Breast epithelium (tissue), 4 donors: ENCODE results near the gene BMP7. TPM values are rescaled to one million over a fixed set of nuclear protein-coding genes. Genes with fewer than 3 reads are reported as not detected.

Experiments used
- DNase-seq, 2 donors: peaks; one replicate each; pipeline ENCODE4 v3.0.0-alpha.2; 2019; ENCODE audit warnings: low spot score in 2 of 2
- H3K27ac ChIP-seq, 2 donors: fragments of 200-600 bp; sonication (generic) in 1 of 2; one replicate each; pipeline ENCODE4 v1.5.1; 2016 to 2019; ENCODE audit warnings: mild to moderate bottlenecking in 1 of 2
- H3K27me3 ChIP-seq, 2 donors: fragments of 200-600 bp; sonication (generic) in 1 of 2; one replicate each; pipeline versions ENCODE4 v1.5.1 to v1.6.0; 2017 to 2019; ENCODE audit warnings: control low read depth in 1 of 2, mild to moderate bottlenecking in 1 of 2
- H3K36me3 ChIP-seq: fragments of 200-600 bp; one replicate; pipeline ENCODE4 v1.5.1; 2019
- H3K4me1 ChIP-seq, 2 donors: fragments of 200-600 bp; sonication (generic); one replicate each; pipeline ENCODE4 v1.5.1; 2016 to 2019; ENCODE audit warnings: control low read depth in 1 of 2
- H3K4me3 ChIP-seq, 3 donors: fragments of 200-600 bp; sonication (generic); 1 replicate in 2 of 3; 2 replicates in 1 of 3; pipeline ENCODE4 v1.5.1; 2016 to 2019; ENCODE audit warnings: mild to moderate bottlenecking in 3 of 3, moderate library complexity in 2 of 3
- H3K9me3 ChIP-seq, 2 donors: fragments of 200-600 bp; sonication (generic) in 1 of 2; one replicate each; pipeline ENCODE4 v1.5.1; 2016 to 2019; ENCODE audit warnings: control low read depth in 1 of 2
- POLR2A ChIP-seq: fragments of 450-650 bp; IDR thresholded peaks from one replicate; pipeline ENCODE4 v1.6.1; 2016; ENCODE audit warnings: antibody characterized with exemption, mild to moderate bottlenecking, moderate library complexity
- POLR2AphosphoS5 ChIP-seq, 3 donors: sonication (generic); formaldehyde crosslinking; IDR thresholded peaks; one replicate each; pipeline ENCODE4 v1.6.1; 2017; ENCODE audit warnings: antibody characterized with exemption in 3 of 3
- intact Hi-C: fragments of 100-400 bp; cut with DNase I; formaldehyde crosslinking; loops from one replicate; pipeline ENCODE4 v1.15.1; 2023; ENCODE audit warnings: low total_unique reads
- total RNA-seq, 3 donors: library from RNA; depleted of rRNA; stranded (reverse); fragments of >200 nt; gene quantifications; one replicate each; pipeline ENCODE4 v1.1.0, GENCODE V29; 2016
- TF ChIP-seq, protein P1 (sequence below), 3 donors: fragments of 450-650 bp; IDR thresholded peaks; one replicate each; pipeline ENCODE4 v1.5.1; 2016 to 2017; ENCODE audit warnings: antibody characterized with exemption in 3 of 3, mild to moderate bottlenecking in 3 of 3, moderate library complexity in 3 of 3

Gene BMP7
- total RNA-seq, 3 donors from 2014 or later = 1.6 to 3.8 (median 1.8) TPM

GRCh38 chr20:57186192-57186591, 80.2 kb downstream of the BMP7 start:
- Histone ChIP-seq H3K4me1 (no peaks in the 10 kb centered on the region), H3K4me3 (no peak overlapping the region), H3K27me3 (no peaks in the 10 kb centered on the region), H3K36me3 (no peaks in the 10 kb centered on the region), H3K27ac (no peak overlapping the region), H3K9me3 (no peaks in the 10 kb centered on the region)
- TF ChIP-seq, protein P1, sequence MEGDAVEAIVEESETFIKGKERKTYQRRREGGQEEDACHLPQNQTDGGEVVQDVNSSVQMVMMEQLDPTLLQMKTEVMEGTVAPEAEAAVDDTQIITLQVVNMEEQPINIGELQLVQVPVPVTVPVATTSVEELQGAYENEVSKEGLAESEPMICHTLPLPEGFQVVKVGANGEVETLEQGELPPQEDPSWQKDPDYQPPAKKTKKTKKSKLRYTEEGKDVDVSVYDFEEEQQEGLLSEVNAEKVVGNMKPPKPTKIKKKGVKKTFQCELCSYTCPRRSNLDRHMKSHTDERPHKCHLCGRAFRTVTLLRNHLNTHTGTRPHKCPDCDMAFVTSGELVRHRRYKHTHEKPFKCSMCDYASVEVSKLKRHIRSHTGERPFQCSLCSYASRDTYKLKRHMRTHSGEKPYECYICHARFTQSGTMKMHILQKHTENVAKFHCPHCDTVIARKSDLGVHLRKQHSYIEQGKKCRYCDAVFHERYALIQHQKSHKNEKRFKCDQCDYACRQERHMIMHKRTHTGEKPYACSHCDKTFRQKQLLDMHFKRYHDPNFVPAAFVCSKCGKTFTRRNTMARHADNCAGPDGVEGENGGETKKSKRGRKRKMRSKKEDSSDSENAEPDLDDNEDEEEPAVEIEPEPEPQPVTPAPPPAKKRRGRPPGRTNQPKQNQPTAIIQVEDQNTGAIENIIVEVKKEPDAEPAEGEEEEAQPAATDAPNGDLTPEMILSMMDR (IDR thresholded peaks at IDR 0.05) = no peak
- no peak for TF ChIP-seq POLR2A
- no peak for TF ChIP-seq POLR2AphosphoS5 (IDR thresholded peaks at IDR 0.05)
- DNase-seq = no peak
- intact Hi-C loops = no loop called here

DNA sequence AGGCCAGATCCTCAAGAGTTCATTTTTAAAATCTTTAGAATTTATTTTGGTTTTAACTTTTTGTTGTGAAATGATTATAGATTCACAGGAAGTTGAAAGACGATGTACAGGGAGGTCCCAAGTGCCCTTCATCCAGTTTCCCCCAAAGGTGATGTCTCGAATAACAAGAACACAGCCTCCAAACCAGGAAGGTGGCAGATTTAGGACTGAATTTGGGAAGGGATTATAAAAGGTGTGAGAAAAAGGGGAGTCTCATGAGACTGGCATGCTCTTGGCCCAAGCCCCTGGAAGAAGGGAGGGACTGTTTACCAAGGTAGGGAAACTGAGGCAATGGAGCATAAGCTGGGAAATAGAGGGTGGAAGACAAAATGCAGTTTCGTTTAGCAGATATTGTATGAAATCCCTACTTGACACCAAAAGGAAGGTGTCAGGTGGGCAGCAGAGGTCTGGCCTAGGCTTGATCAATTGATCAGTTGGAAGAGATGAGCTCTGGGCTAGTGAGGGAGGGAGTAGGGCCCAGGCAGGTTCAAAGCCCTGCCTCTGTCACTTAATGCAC, 81.2 kb downstream of the BMP7 start:
- TF ChIP-seq, protein P1 (IDR thresholded peaks at IDR 0.05) = no peak
- TF ChIP-seq POLR2A (no peak), POLR2AphosphoS5 (IDR thresholded peaks at IDR 0.05) (no peak)
- no peak overlapping the region for H3K27ac ChIP-seq
- no peak for DNase-seq
- intact Hi-C loops = no loop called here
- no peaks in the 10 kb centered on the region for H3K27me3 ChIP-seq
- H3K4me1 ChIP-seq = no peaks in the 10 kb centered on the region
- no peaks in the 10 kb centered on the region for H3K9me3 ChIP-seq
- H3K4me3 ChIP-seq = no peak overlapping the region
- H3K36me3 ChIP-seq = no peaks in the 10 kb centered on the region

DNA sequence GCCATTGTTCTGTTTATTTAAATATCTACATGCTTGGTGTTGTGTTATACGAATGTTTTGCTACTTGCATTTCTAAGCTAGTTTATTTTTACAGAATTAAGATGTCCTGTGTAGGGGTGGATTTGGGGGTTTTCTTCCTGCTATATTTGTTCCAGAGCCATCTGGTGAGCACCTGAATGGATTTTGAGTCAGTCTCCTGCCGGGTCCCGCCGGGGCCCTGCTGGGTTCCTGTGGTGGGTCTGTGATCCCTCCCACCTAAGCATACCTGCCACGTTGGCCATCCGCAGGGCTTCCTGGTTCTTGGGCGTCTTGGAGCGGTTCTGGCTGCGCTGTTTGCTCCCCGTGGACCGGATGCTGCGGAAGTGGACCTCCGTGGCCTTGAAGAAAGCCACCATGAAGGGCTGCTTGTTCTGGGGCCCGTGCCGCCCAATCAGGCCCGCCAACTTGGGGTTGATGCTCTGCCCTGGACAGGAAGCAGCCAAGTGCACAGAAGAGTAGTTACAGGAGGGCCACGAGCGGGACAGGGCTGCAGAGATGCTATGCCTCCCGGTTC, 82.9 kb downstream of the BMP7 start:
- Histone ChIP-seq H3K27ac (no peak overlapping the region), H3K27me3 (no peaks in the 10 kb centered on the region), H3K9me3 (no peaks in the 10 kb centered on the region), H3K4me3 (no peak overlapping the region), H3K36me3 (no peaks in the 10 kb centered on the region), H3K4me1 (no peaks in the 10 kb centered on the region)
- intact Hi-C loops = no loop called here
- no peak for DNase-seq
- TF ChIP-seq POLR2AphosphoS5 (IDR thresholded peaks at IDR 0.05) (no peak), POLR2A (no peak)
- TF ChIP-seq, protein P1 (IDR thresholded peaks at IDR 0.05) = no peak

DNA sequence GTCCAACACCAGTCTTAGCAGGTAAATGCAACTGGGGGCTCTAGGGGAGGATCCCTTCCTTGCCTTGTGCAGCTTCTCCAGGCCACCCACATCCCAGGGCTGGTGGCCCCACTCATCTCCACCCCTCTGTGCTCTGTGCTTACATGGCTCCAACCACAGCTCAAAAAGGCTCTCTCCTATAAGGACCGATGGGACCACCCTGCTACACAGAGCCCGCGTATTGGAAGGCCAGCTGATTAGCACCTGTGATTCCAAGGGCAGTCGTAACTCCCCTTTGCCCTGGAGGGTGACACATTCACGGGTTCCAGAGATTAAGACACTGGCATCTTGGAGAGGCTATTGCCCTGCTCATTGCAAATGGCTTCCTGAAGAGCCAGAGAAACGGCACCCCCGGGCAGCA, 84.8 kb downstream of the BMP7 start:
- intact Hi-C loops = no loop called here
- Histone ChIP-seq H3K9me3 (no peaks in the 10 kb centered on the region), H3K27me3 (no peaks in the 10 kb centered on the region), H3K27ac (no peak overlapping the region), H3K36me3 (no peaks in the 10 kb centered on the region), H3K4me1 (no peaks in the 10 kb centered on the region), H3K4me3 (no peak overlapping the region)
- DNase-seq = no peak
- TF ChIP-seq POLR2AphosphoS5 (IDR thresholded peaks at IDR 0.05) (no peak), POLR2A (no peak)
- TF ChIP-seq, protein P1 (IDR thresholded peaks at IDR 0.05) = no peak

DNA sequence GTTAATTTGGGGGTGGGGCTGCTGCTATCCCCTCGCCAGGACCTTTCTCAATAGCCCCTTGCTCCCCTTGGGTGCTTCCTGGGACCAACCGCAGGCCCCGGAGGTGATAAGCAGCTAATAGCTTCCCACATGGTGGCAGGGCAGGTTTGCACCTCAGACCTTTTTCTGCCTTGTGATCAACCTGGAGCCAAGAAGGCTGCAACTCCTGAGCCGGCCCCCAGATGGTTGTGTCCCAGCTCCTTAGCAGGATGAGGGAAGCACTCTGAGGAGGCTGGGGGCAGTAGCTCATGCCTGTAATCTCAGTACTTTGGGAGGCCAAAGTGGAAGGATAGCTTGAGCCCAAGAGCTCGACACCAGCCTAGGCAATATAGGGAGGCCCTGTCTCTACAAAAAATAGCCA, 85.5 kb downstream of the BMP7 start:
- TF ChIP-seq, protein P1 (IDR thresholded peaks at IDR 0.05) = no peak
- TF ChIP-seq POLR2A (no peak), POLR2AphosphoS5 (IDR thresholded peaks at IDR 0.05) (no peak)
- no peak overlapping the region for H3K27ac ChIP-seq
- no peaks in the 10 kb centered on the region for H3K36me3 ChIP-seq
- no peaks in the 10 kb centered on the region for H3K4me1 ChIP-seq
- no peaks in the 10 kb centered on the region for H3K9me3 ChIP-seq
- DNase-seq = no peak
- H3K27me3 ChIP-seq = no peaks in the 10 kb centered on the region
- H3K4me3 ChIP-seq = no peak overlapping the region
- intact Hi-C loops = no loop called here
